ENCODE measurements around the gene TAOK3. TPM values are rescaled to one million over a fixed set of nuclear protein-coding genes. Genes with fewer than 3 reads are reported as not detected.

The TAOK3 gene
- total and polyA plus RNA-seq, 9 of the 15 experiments (the other 6 are each of a cell fraction or from before 2014, with no cell fraction given), result 24.3 to 83.5 (median 47.1) TPM

DNA sequence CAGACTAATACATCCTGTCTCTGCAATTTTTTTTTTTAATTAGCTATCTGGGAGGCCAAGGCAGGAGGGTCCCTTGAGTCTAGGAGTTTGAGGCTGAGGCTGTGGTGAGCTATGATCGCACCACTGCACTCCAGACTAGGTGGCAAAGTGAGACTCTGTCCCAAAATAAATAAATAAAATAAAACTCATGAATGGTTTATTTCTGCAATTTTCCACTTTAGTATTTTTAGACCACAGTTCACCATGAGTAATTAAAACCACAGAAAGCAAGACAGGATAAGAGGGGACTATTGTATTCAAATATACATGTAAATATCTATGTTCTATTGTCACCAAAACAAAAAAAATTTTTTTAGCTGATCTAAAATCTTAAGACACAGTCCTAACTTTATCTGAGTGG is 17.8 kb downstream of the TAOK3 start:
- H3K9me1 ChIP-seq (ENCODE audit: control insufficient read depth, insufficient read depth, low read length), result no peaks in the 10 kb centered on the region
- H4K20me1 ChIP-seq (replicated peaks; ENCODE audit: control insufficient read depth, insufficient read depth, low read length), result no peaks in the 10 kb centered on the region
- no TSS peak for BruUV-seq (replicated peaks)
- TF ChIP-seq ZNF57 (CRISPR knock-in tag; IDR thresholded peaks at IDR 0.05) (no peak), ELF2 (CRISPR knock-in tag; IDR thresholded peaks at IDR 0.05) (no peak), EGR1 (conservative IDR thresholded peaks at IDR 0.05) (no peak), ZNF140 (CRISPR knock-in tag; IDR thresholded peaks at IDR 0.05) (no peak), NFXL1 (CRISPR knock-in tag; IDR thresholded peaks at IDR 0.05) (no peak), ZNF174 (CRISPR knock-in tag; IDR thresholded peaks at IDR 0.05) (no peak), TGIF2 (CRISPR knock-in tag; IDR thresholded peaks at IDR 0.05) (no peak), SMARCC2 (IDR thresholded peaks at IDR 0.05; ENCODE audit: low read depth) (no peak), NEUROD1 (IDR thresholded peaks at IDR 0.05; ENCODE audit: borderline replicate concordance, low read depth, low read length, partially characterized antibody) (no peak), ZKSCAN1 (IDR thresholded peaks at IDR 0.05; ENCODE audit: low read depth, low read length) (no peak), ZNF79 (CRISPR knock-in tag; IDR thresholded peaks at IDR 0.05; ENCODE audit: low read depth) (no peak), C11orf30 (IDR thresholded peaks at IDR 0.05; ENCODE audit: low read depth) (no peak), ASH1L (IDR thresholded peaks at IDR 0.05; ENCODE audit: borderline replicate concordance, low read depth, partially characterized antibody) (no peak), EHMT2 (IDR thresholded peaks at IDR 0.05) (no peak)
- TF ChIP-seq, protein P1, sequence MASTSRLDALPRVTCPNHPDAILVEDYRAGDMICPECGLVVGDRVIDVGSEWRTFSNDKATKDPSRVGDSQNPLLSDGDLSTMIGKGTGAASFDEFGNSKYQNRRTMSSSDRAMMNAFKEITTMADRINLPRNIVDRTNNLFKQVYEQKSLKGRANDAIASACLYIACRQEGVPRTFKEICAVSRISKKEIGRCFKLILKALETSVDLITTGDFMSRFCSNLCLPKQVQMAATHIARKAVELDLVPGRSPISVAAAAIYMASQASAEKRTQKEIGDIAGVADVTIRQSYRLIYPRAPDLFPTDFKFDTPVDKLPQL (IDR thresholded peaks at IDR 0.05; ENCODE audit: extremely low read depth, insufficient read length), result no peak
- TF ChIP-seq, protein P2, sequence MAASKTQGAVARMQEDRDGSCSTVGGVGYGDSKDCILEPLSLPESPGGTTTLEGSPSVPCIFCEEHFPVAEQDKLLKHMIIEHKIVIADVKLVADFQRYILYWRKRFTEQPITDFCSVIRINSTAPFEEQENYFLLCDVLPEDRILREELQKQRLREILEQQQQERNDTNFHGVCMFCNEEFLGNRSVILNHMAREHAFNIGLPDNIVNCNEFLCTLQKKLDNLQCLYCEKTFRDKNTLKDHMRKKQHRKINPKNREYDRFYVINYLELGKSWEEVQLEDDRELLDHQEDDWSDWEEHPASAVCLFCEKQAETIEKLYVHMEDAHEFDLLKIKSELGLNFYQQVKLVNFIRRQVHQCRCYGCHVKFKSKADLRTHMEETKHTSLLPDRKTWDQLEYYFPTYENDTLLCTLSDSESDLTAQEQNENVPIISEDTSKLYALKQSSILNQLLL (CRISPR knock-in tag; IDR thresholded peaks at IDR 0.05; ENCODE audit: borderline replicate concordance), result no peak
- TF ChIP-seq, protein P3, sequence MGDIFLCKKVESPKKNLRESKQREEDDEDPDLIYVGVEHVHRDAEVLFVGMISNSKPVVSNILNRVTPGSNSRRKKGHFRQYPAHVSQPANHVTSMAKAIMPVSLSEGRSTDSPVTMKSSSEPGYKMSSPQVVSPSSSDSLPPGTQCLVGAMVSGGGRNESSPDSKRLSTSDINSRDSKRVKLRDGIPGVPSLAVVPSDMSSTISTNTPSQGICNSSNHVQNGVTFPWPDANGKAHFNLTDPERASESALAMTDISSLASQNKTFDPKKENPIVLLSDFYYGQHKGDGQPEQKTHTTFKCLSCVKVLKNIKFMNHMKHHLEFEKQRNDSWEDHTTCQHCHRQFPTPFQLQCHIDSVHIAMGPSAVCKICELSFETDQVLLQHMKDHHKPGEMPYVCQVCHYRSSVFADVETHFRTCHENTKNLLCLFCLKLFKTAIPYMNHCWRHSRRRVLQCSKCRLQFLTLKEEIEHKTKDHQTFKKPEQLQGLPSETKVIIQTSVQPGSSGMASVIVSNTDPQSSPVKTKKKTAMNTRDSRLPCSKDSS (IDR thresholded peaks at IDR 0.05; ENCODE audit: low read depth, partially characterized antibody), result no peak
- TF ChIP-seq, protein P4, sequence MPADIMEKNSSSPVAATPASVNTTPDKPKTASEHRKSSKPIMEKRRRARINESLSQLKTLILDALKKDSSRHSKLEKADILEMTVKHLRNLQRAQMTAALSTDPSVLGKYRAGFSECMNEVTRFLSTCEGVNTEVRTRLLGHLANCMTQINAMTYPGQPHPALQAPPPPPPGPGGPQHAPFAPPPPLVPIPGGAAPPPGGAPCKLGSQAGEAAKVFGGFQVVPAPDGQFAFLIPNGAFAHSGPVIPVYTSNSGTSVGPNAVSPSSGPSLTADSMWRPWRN (IDR thresholded peaks at IDR 0.05; ENCODE audit: low read depth), result no peak
- no peak overlapping the region for H3K4me3 ChIP-seq
- H3K27ac ChIP-seq (ENCODE audit: extremely low read depth, low read depth, low read length), result no peak overlapping the region
- H3K79me2 ChIP-seq (ENCODE audit: control insufficient read depth, insufficient read depth, low read length), result peaks cover 91% of the 10 kb centered on the region
- no peak overlapping the region for H3K9ac ChIP-seq (ENCODE audit: insufficient read depth in 1 of 2, low read depth in 2 of 2, low read length in 2 of 2)
- CTCF ChIA-PET (ENCODE audit: low intra/inter-chr PET ratio), result no interaction called here
- no peak for DNase-seq (ENCODE audit: extremely low read depth in 1 of 4, low spot score in 3 of 4)
- peaks cover 29% of the 10 kb centered on the region for H3K36me3 ChIP-seq (ENCODE audit: control insufficient read depth, insufficient read depth, low read length)
- H2AFZ ChIP-seq (ENCODE audit: low read depth, low read length), result no peak overlapping the region
- in situ Hi-C loops (cut with MboI), result loop anchor here (25.0 kb wide), 1 partner anchor 168 kb away; no protein-coding TSS in a partner anchor
- H3K4me2 ChIP-seq (ENCODE audit: insufficient read depth, low read length), result no peak overlapping the region
- intact Hi-C loops (cut with micrococcal nuclease), result no loop called here
- peaks cover 17% of the 10 kb centered on the region for H3K9me3 ChIP-seq (replicated peaks; ENCODE audit: control insufficient read depth, insufficient read depth, low read depth, low read length)
- no peak for ATAC-seq
- 100% methylated on average over 1 of the region's 1 CpG for WGBS (ENCODE audit: insufficient coverage, low coverage, missing lambda C conversion rate)
- no peaks in the 10 kb centered on the region for H3K27me3 ChIP-seq (ENCODE audit: control insufficient read depth in 2 of 2, insufficient read depth in 2 of 2, low read length in 2 of 2)
- POLR2A ChIA-PET, result interaction anchor here (0.6 to 1.2 kb wide), 3 partner anchors 12 to 218 kb away, joined by 3 read pairs; no protein-coding TSS in a partner anchor
- no peak for FAIRE-seq
- peaks cover 2 to 14% of the 10 kb centered on the region in 2 experiments; a peak in 4 of 5 replicates for H3K4me1 ChIP-seq (replicated peaks in 1 of 2; ENCODE audit: control insufficient read depth in 2 of 2, insufficient read depth in 2 of 2, low read length in 2 of 2)

Measured in K562 (cell line).